HG03060 (cell line): ENCODE measurements around the gene RNF217.

Experiments used
- ATAC-seq: cut with Tn5 transposase; IDR thresholded peaks from one replicate; pipeline ENCODE4 v1.9.1; 2021; ENCODE audit warnings: low read depth, moderate number of reproducible peaks; ENCODE audit not compliant: unreplicated experiment

Gene RNF217

GRCh38 chr6:124987999-124988591, 25.9 kb downstream of the RNF217 start:
- no peak for ATAC-seq

GRCh38 chr6:124989136-124989983, 27.1 kb downstream of the RNF217 start:
- ATAC-seq: no peak

GRCh38 chr6:124990988-124991387, 28.8 kb downstream of the RNF217 start:
- ATAC-seq: no peak

- no peak for ATAC-seq
Observed at GRCh38 chr6:124991764-124992295, 29.6 kb downstream of the RNF217 start.

- ATAC-seq: no peak
Observed at GRCh38 chr6:124993327-124993726, 31.1 kb downstream of the RNF217 start.

- ATAC-seq: no peak
Observed at GRCh38 chr6:124994648-124995047, 32.4 kb downstream of the RNF217 start.

GRCh38 chr6:124995131-124995530, 32.9 kb downstream of the RNF217 start:
- ATAC-seq: no peak

GRCh38 chr6:124995645-124996325, 33.5 kb downstream of the RNF217 start:
- no peak for ATAC-seq

GRCh38 chr6:124996411-124996810, 34.2 kb downstream of the RNF217 start:
- ATAC-seq: no peak

- ATAC-seq: no peak
Observed at GRCh38 chr6:124997196-124997875, 35.1 kb downstream of the RNF217 start.

- ATAC-seq: no peak
Observed at GRCh38 chr6:124999105-124999764, 37.0 kb downstream of the RNF217 start.

- no peak for ATAC-seq
Observed at GRCh38 chr6:125001684-125002405, 39.6 kb downstream of the RNF217 start.

GRCh38 chr6:125002406-125002741, 40.1 kb downstream of the RNF217 start:
- ATAC-seq: no peak

- no peak for ATAC-seq
Observed at GRCh38 chr6:125003070-125003469, 40.8 kb downstream of the RNF217 start.

- ATAC-seq: no peak
Observed at GRCh38 chr6:125004198-125004597, 42.0 kb downstream of the RNF217 start.

GRCh38 chr6:125004797-125005595, 42.8 kb downstream of the RNF217 start:
- no peak for ATAC-seq

- ATAC-seq: no peak
Observed at GRCh38 chr6:125008261-125008703, 46.0 kb downstream of the RNF217 start.

GRCh38 chr6:125008957-125009356, 46.7 kb downstream of the RNF217 start:
- ATAC-seq: no peak

GRCh38 chr6:125009578-125009977, 47.3 kb downstream of the RNF217 start:
- no peak for ATAC-seq
